Activated CD8-positive, alpha-beta T cell treated with anti-CD3 and anti-CD28 coated beads for 36 hours (primary cell): ENCODE results near the gene ADCYAP1. TPM values are rescaled to one million over a fixed set of nuclear protein-coding genes. Genes with fewer than 3 reads are reported as not detected.
"Not testable (repeated sequence)": the region's sequence is repeated elsewhere in the genome, so short reads cannot be mapped to it uniquely, and the experiment has no call there.

Source experiments
- ATAC-seq: fragments of 200-7000 bp; cut with Tn5 transposase; one replicate; pipeline ENCODE4 v1.10.0; 2021; ENCODE audit warnings: mild to moderate bottlenecking, moderate library complexity
- CTCF ChIA-PET: fragments of 350-600 bp; sonication (Branson Sonifier 250); formaldehyde crosslinking; loops from one replicate; lab custom pipeline; 2021; ENCODE audit warnings: antibody characterized with exemption; lab: Charles Lee
- POLR2A ChIA-PET: fragments of 350-600 bp; sonication (Branson Sonifier 250); formaldehyde crosslinking; loops from one replicate; lab custom pipeline; 2021; ENCODE audit warnings: antibody characterized with exemption; lab: Charles Lee
- DNase-seq: peaks from one replicate; pipeline ENCODE4 v3.0.0-alpha.2; 2020
- H3K27ac Mint-ChIP-seq: one replicate; pipeline ENCODE4 v1.8.0; 2021; ENCODE audit warnings: mild to moderate bottlenecking, mixed read lengths
- H3K27me3 Mint-ChIP-seq: one replicate; pipeline ENCODE4 v1.8.0; 2021; ENCODE audit warnings: mixed read lengths
- H3K36me3 Mint-ChIP-seq: one replicate; pipeline ENCODE4 v1.8.0; 2021; ENCODE audit warnings: low read depth, mixed read lengths
- H3K4me1 Mint-ChIP-seq: one replicate; pipeline ENCODE4 v1.8.0; 2021; ENCODE audit warnings: low read depth, mixed read lengths
- H3K4me3 Mint-ChIP-seq: one replicate; pipeline ENCODE4 v1.8.0; 2021; ENCODE audit warnings: mild to moderate bottlenecking, moderate library complexity, mixed read lengths
- H3K9me3 Mint-ChIP-seq: one replicate; pipeline ENCODE4 v1.8.0; 2021; ENCODE audit warnings: mixed read lengths
- intact Hi-C: fragments of 100-400 bp; cut with micrococcal nuclease; formaldehyde crosslinking; loops from one replicate; pipeline ENCODE4 v1.10.0; 2022
- total RNA-seq, 2 experiments: library from RNA; stranded (reverse); gene quantifications; one replicate each; pipeline ENCODE4 v1.2.3, GENCODE V29; 2021
- TF ChIP-seq, protein P1 (sequence below): fragments of 200-600 bp; IDR thresholded peaks from one replicate; pipeline ENCODE4 v1.8.0; 2022; ENCODE audit warnings: antibody characterized with exemption, mild to moderate bottlenecking

ADCYAP1 gene
- total RNA-seq: not detected

DNA sequence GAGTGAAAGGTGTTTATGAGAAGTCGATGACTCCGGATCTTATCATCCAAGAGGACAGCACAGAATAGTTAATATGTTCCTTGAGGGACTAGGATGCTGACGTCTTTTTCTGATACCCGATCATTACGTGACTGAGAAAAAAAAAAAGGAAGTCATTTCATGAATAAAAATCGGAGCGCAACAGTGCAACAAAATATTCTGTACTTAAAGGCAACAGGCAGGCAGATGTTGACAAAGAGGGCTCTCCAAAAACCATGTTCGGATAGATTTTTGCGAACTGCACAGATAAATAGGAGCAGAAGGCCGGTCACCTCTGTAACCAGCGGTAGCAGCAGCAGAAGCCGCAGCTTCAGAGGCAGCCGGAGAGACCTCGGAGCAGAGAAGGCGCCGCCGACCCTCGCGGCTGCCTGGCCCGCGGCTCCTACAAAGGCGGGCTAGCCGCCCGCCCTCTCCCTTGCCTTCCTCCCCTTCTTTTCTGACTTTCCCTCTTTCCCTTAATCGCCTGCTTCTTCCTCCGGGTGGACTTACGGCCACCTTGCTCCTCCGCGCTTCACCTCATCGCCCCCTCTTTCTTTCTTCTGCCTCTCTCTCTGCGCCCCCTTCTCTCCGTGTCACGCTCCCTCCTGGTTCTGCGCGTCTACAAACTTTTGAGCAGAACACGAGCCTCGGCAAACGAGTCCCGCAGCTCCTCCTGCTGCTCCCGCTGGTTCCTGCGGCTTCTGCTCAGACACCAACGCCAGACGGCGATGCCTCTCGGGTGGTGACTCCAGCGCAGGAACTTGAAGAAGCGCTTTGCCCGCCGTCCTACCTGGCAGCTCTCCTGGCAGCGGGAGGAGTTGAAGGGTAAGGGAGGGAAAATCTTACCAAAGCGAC lies at the start of gene ADCYAP1:
Gene ADCYAP1, plus strand, starts transcription at position 654 of the 873 bp plus-strand sequence. CDS start 516 bp downstream, outside the sequence.
- H3K4me3 Mint-ChIP-seq: no peak within 1 kb of the TSS

DNA sequence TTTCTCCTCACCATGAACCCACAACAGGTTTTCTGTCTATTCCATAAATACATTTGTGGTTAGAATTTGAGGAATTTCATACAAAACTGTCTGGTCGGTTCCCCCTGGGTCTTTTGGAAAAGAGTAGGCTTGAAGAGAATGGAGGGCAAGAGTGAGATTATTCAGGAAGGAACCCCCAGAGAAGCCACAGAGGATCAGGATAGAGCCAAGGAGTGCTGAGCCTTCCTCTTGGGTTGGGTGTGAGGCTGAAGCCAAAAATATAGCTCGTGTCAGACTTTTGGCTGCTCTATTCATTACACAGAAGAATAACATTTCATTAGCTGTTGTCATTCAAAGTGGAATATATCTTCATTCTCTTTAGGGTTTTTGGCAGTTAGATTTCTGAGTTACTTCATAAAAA lies 46.7 kb upstream of the ADCYAP1 start:
- TF ChIP-seq, protein P1, sequence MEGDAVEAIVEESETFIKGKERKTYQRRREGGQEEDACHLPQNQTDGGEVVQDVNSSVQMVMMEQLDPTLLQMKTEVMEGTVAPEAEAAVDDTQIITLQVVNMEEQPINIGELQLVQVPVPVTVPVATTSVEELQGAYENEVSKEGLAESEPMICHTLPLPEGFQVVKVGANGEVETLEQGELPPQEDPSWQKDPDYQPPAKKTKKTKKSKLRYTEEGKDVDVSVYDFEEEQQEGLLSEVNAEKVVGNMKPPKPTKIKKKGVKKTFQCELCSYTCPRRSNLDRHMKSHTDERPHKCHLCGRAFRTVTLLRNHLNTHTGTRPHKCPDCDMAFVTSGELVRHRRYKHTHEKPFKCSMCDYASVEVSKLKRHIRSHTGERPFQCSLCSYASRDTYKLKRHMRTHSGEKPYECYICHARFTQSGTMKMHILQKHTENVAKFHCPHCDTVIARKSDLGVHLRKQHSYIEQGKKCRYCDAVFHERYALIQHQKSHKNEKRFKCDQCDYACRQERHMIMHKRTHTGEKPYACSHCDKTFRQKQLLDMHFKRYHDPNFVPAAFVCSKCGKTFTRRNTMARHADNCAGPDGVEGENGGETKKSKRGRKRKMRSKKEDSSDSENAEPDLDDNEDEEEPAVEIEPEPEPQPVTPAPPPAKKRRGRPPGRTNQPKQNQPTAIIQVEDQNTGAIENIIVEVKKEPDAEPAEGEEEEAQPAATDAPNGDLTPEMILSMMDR: no peak
- no peak overlapping the region for H3K27ac Mint-ChIP-seq
- H3K9me3 Mint-ChIP-seq: no peaks in the 10 kb centered on the region
- ATAC-seq (no peak), DNase-seq (no peak)
- intact Hi-C loops: no loop called here
- peaks cover 5% of the 10 kb centered on the region for H3K27me3 Mint-ChIP-seq
- no peaks in the 10 kb centered on the region for H3K36me3 Mint-ChIP-seq
- H3K4me3 Mint-ChIP-seq: no peak overlapping the region
- no peaks in the 10 kb centered on the region for H3K4me1 Mint-ChIP-seq
- POLR2A ChIA-PET: no interaction called here
- CTCF ChIA-PET: interaction anchor here (1.1 to 2.4 kb wide), 2 partner anchors 13 to 19 kb away, joined by 3 to 9 read pairs; no protein-coding TSS in a partner anchor

More for the DNA sequence above, at the start of gene ADCYAP1:
- TF ChIP-seq, protein P1: no peak
- Mint-ChIP-seq H3K27me3 (peaks cover 63% of the 10 kb centered on the region), H3K9me3 (peaks cover 2% of the 10 kb centered on the region), H3K4me1 (peaks cover 15% of the 10 kb centered on the region), H3K27ac (no peak within 1 kb of the TSS), H3K36me3 (peaks cover 2% of the 10 kb centered on the region)
- intact Hi-C loops: no loop called here
- ChIA-PET CTCF (interaction anchor here (1.0 kb wide), 1 partner anchor 40 kb away, joined by 3 read pairs; no protein-coding TSS in a partner anchor), POLR2A (no interaction called here)
- no peak for DNase-seq
- no peak for ATAC-seq

DNA sequence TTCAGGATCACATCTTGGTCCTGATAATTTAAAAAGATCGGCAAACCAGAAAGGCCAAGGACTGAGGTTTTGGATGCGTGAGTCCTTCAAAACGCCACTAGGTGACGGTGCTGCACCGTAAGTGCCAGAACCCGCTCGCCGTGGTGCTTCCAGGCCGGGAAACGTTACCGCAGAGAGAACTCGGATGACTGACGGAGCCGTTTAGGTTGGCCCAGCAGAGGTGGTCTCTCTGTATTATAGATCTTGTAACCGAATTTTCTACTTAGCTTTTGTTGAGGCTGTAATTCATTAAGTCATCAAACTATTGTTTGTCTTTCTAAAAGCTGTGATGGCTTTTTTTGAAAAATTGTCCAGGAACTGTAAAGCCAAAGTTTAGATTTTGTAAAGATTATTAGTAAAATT lies 39.8 kb upstream of the ADCYAP1 start:
- intact Hi-C loops: loop anchor here (2.0 kb wide), 1 partner anchor 96 kb away; no protein-coding TSS in a partner anchor
- ChIA-PET POLR2A (no interaction called here), CTCF (interaction anchor here (0.6 to 2.5 kb wide), 26 partner anchors 9 to 1677 kb away, joined by 3 to 24 read pairs (median 3); partner anchors contain the start of gene ADCYAP1)
- DNase-seq: peak; percentile 76
- H3K27ac Mint-ChIP-seq: no peak overlapping the region
- no peaks in the 10 kb centered on the region for H3K9me3 Mint-ChIP-seq
- H3K4me1 Mint-ChIP-seq: peaks cover 3% of the 10 kb centered on the region
- TF ChIP-seq, protein P1: peak; percentile 97
- H3K27me3 Mint-ChIP-seq: peaks cover 15% of the 10 kb centered on the region
- no peaks in the 10 kb centered on the region for H3K36me3 Mint-ChIP-seq
- ATAC-seq: peak; percentile 82
- no peak overlapping the region for H3K4me3 Mint-ChIP-seq

DNA sequence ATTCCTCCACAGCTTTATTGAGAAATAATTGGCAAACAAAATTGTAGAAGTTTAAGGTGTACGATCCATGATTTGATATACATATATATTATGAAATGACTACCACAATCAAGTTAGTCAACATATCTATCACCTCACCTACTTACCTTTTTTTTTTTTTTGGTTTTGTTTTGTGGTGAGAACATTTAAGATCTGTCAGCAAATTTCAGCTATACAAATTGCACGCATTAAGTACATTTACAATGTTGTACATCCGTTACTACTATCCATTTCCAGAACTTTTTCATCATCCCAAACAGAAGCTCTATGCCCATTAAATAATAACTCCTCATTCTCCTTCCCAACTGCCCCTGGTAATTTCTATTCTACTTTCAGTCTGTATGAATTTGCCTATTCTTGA lies 37.4 kb upstream of the ADCYAP1 start:
- no peak overlapping the region for H3K4me3 Mint-ChIP-seq
- CTCF ChIA-PET: interaction anchor here (1.3 kb wide), 1 partner anchor 95 kb away, joined by 6 read pairs; no protein-coding TSS in a partner anchor
- intact Hi-C loops: no loop called here
- no peaks in the 10 kb centered on the region for H3K36me3 Mint-ChIP-seq
- H3K27ac Mint-ChIP-seq: no peak overlapping the region
- H3K27me3 Mint-ChIP-seq: peaks cover 15% of the 10 kb centered on the region
- POLR2A ChIA-PET: no interaction called here
- ATAC-seq (no peak), DNase-seq (no peak)
- H3K4me1 Mint-ChIP-seq: peaks cover 3% of the 10 kb centered on the region
- no peaks in the 10 kb centered on the region for H3K9me3 Mint-ChIP-seq
- TF ChIP-seq, protein P1: no peak

DNA sequence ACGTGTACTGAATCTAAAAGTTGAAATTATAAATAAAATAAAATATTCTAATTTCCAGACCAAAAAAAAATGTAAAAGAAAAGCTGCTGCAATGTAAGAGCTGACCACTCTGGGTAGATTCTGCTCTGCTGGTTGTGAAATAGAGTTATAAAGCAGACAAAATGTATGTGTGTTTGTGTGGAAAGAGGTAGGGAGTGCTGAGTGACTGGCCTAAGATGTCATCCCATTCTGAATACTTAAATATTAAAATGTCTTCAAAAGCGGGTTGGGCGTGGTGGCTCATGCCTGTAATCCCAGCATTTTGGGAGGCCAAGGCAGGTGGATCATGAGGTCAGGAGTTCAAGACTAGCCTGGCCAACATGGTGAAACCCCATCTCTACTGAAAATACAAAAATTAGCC lies 31.2 kb upstream of the ADCYAP1 start:
- intact Hi-C loops, H3K27me3 Mint-ChIP-seq, DNase-seq, H3K36me3 Mint-ChIP-seq, H3K4me1 Mint-ChIP-seq, POLR2A ChIA-PET, ATAC-seq, H3K9me3 Mint-ChIP-seq: not testable (repeated sequence)
- Mint-ChIP-seq H3K27ac (peak overlapping the region; percentile 55), H3K4me3 (peak overlapping the region; percentile 44)
- CTCF ChIA-PET: interaction anchor here (1.7 kb wide), 1 partner anchor 34 kb away, joined by 4 read pairs; no protein-coding TSS in a partner anchor
